Pancreas (tissue), 10 donors: ENCODE data around the gene LINS1. TPM values are rescaled to one million over a fixed set of nuclear protein-coding genes. Genes with fewer than 3 reads are reported as not detected.

Experiments
- ATAC-seq, 4 donors: fragments of 200-7000 bp; cut with Tn5 transposase; one replicate each; pipeline versions ENCODE4 v1.8.0 to v1.9.1; 2020; ENCODE audit warnings: mild to moderate bottlenecking in 4 of 4, moderate library complexity in 4 of 4
- DNase-seq, 6 donors: peaks; one replicate each; pipeline ENCODE4 v3.0.0-alpha.2; 2020
- FAIRE-seq: peaks from 2 replicates; lab custom pipeline; 2012; peaks lifted over from hg19 to GRCh38; lab: Jason Lieb, UNC
- H3K27ac ChIP-seq, 4 donors: fragments of 200-600 bp; sonication (generic); 1 replicate in 3 of 4; 2 replicates in 1 of 4; pipeline versions ENCODE4 v1.5.0 to v1.8.0; 2020
- H3K27me3 ChIP-seq, 4 donors: fragments of 200-600 bp; one replicate each; pipeline ENCODE4 v1.8.0; 2021
- H3K36me3 ChIP-seq, 3 donors: fragments of 200-600 bp; sonication (generic) in 1 of 3; one replicate each; pipeline versions ENCODE4 v1.5.0 to v1.8.0; 2020 to 2021
- H3K4me1 ChIP-seq, 3 donors: fragments of 200-600 bp; one replicate each; pipeline ENCODE4 v1.8.0; 2021
- H3K4me3 ChIP-seq, 4 donors: fragments of 200-600 bp; sonication (generic) in 2 of 4; one replicate each; pipeline versions ENCODE4 v1.5.0 to v1.8.0; 2020 to 2021
- H3K9me3 ChIP-seq, 4 donors: fragments of 200-600 bp; one replicate each; pipeline ENCODE4 v1.8.0; 2021
- CTCF ChIP-seq, 4 donors: fragments of 200-600 bp; sonication (generic) in 3 of 4; IDR thresholded peaks; one replicate each; pipeline versions ENCODE4 v1.5.0 to v1.8.0; 2021; ENCODE audit warnings: antibody characterized with exemption in 4 of 4
- WGBS, 2 donors: extraction: QIAGEN DNeasy Blood & Tissue Kit; methylation state at CpG; one replicate each; pipeline ENCODE4 v1.1.7; 2013; 5-methylcytosine and 5-hydroxymethylcytosine counted together
- intact Hi-C, 3 donors: fragments of 100-400 bp; cut with DNase I; formaldehyde crosslinking; loops; one replicate each; pipeline versions ENCODE4 v1.11.1 to v1.14.2; 2022
- polyA plus RNA-seq, 2 donors: library from polyadenylated mRNA; stranded (reverse); fragments of 200-250 nt; gene quantifications; one replicate each; pipeline ENCODE4 v1.2.3, GENCODE V29; 2013
- total RNA-seq, 6 donors: library from RNA; stranded (reverse); fragmentation: NEBNext Ultra II Directional in 4 of 6; extraction: Animal tissue kit (Norgen Biotek cat#: 25700) in 4 of 6; gene quantifications; one replicate each; pipeline versions ENCODE4 v1.2.1 to v1.2.4, GENCODE V29; 2021 to 2023
- donor health status: healthy with polysubstance abuse.
- donor health status: DM: no; HTN: no; CAD: no; lungs with moderate emphysema.
- donor health status: DM: no; HTN: no; CAD: no.
- donor health status: control.
- donor health status: control.
- donor health status: Bipolar disorder and iron deficiency.
- donor health status: DM: yes; HTN: yes; CAD: no.
- donor health status: DM: no; HTN: no; CAD: no.
- donor health status: DM: no; HTN: no; CAD: no.
- donor health status: DM: yes; HTN: yes; CAD: no.

Gene LINS1
- total and polyA plus RNA-seq, 8 donors = 3.0 to 9.1 (median 4.6) TPM

GRCh38 chr15:100601163-100601562 lies 821 bp downstream of the LINS1 start:
- no peaks in the 10 kb centered on the region for H3K36me3 ChIP-seq

GRCh38 chr15:100598655-100599054 lies 3.3 kb downstream of the LINS1 start:
- Histone ChIP-seq H3K4me3 (no peak overlapping the region), H3K27me3 (no peaks in the 10 kb centered on the region), H3K36me3 (no peaks in the 10 kb centered on the region), H3K9me3 (no peaks in the 10 kb centered on the region), H3K27ac (no peak overlapping the region), H3K4me1 (peaks cover 0 to 15% (median 7%) of the 10 kb centered on the region in 3 donors)
- WGBS, 2 donors = 97 to 100% methylated on average over 1 of the region's 1 CpG
- intact Hi-C loops = no loop called here
- ATAC-seq = no peak
- no peak for DNase-seq
- FAIRE-seq = no peak
- TF ChIP-seq CTCF (IDR thresholded peaks at IDR 0.05) = no peak

More at GRCh38 chr15:100601163-100601562, 821 bp downstream of the LINS1 start:
- ATAC-seq (no peak), FAIRE-seq (no peak), DNase-seq (no peak)
- WGBS, 2 donors = 1% methylated on average over 10 of the region's 10 CpGs
- Histone ChIP-seq H3K27ac (no peak overlapping the region), H3K4me3 (peak overlapping the region; percentile 39 to 96 (median 74)), H3K4me1 (peaks cover 8 to 25% (median 8%) of the 10 kb centered on the region in 3 donors), H3K9me3 (no peaks in the 10 kb centered on the region), H3K27me3 (no peaks in the 10 kb centered on the region)
- intact Hi-C loops = no loop called here
- no peak for TF ChIP-seq CTCF (IDR thresholded peaks at IDR 0.05)

- H3K36me3 ChIP-seq = no peaks in the 10 kb centered on the region
- no peak for FAIRE-seq
- WGBS, 2 donors = 83 to 84% methylated on average over 3 of the region's 3 CpGs
- no peak for TF ChIP-seq CTCF (IDR thresholded peaks at IDR 0.05)
- peaks cover 0 to 11% (median 4%) of the 10 kb centered on the region in 3 donors for H3K4me1 ChIP-seq
- H3K4me3 ChIP-seq = no peak overlapping the region
- H3K27me3 ChIP-seq = no peaks in the 10 kb centered on the region
- H3K9me3 ChIP-seq = no peaks in the 10 kb centered on the region
- no peak overlapping the region for H3K27ac ChIP-seq
- DNase-seq = no peak
- no peak for ATAC-seq
- intact Hi-C loops = no loop called here
These were observed 4.1 kb downstream of the LINS1 start for GRCh38 chr15:100597862-100598261.

GRCh38 chr15:100596792-100597191 lies 5.2 kb downstream of the LINS1 start:
- Histone ChIP-seq H3K36me3 (no peaks in the 10 kb centered on the region), H3K27me3 (no peaks in the 10 kb centered on the region), H3K4me3 (no peak overlapping the region), H3K27ac (no peak overlapping the region), H3K9me3 (no peaks in the 10 kb centered on the region), H3K4me1 (peaks cover 0 to 11% (median 4%) of the 10 kb centered on the region in 3 donors)
- ATAC-seq = peak in 1 of 4 donors; percentile 47
- 87 to 91% methylated on average over 7 of the region's 7 CpGs for WGBS, 2 donors
- no peak for TF ChIP-seq CTCF (IDR thresholded peaks at IDR 0.05)
- intact Hi-C loops = no loop called here
- no peak for DNase-seq
- FAIRE-seq = no peak

- intact Hi-C loops = no loop called here
- Histone ChIP-seq H3K27me3 (no peaks in the 10 kb centered on the region), H3K9me3 (no peaks in the 10 kb centered on the region), H3K27ac (no peak overlapping the region), H3K4me1 (peaks cover 0 to 9% (median 2%) of the 10 kb centered on the region in 3 donors), H3K4me3 (no peak overlapping the region), H3K36me3 (no peaks in the 10 kb centered on the region)
- no peak for DNase-seq
- TF ChIP-seq CTCF (IDR thresholded peaks at IDR 0.05) = no peak
- peak in 1 of 4 donors; percentile 22 for ATAC-seq
- WGBS, 2 donors = 92 to 98% methylated on average over 3 of the region's 3 CpGs
- FAIRE-seq = no peak
These were observed 6.0 kb downstream of the LINS1 start for GRCh38 chr15:100595964-100596363.
